NT2/D1 (cell line): ENCODE data around the gene AKR7A2.
"Not testable (repeated sequence)": the region's sequence is repeated elsewhere in the genome, so short reads cannot be mapped to it uniquely, and the experiment has no call there.

Source experiments
- SUZ12 ChIP-seq: IDR thresholded peaks from 2 replicates; pipeline ENCODE4 v1.6.1; 2011; ENCODE audit not compliant: insufficient read length, insufficient read depth; ENCODE audit errors: extremely low read depth
- YY1 ChIP-seq: IDR thresholded peaks from 2 replicates; pipeline ENCODE4 v1.6.1; 2011; ENCODE audit not compliant: insufficient read length, insufficient read depth
- ZNF274 ChIP-seq: IDR thresholded peaks from 2 replicates; pipeline ENCODE4 v1.6.1; 2011; ENCODE audit warnings: mild to moderate bottlenecking, low read depth, low read length

- not testable (repeated sequence) for TF ChIP-seq SUZ12, YY1, ZNF274
Observed at GRCh38 chr1:19273844-19274531, 38.0 kb downstream of the AKR7A2 start.
